H9 (cell line): Measurements from ENCODE around the gene CTR9. TPM values are rescaled to one million over a fixed set of nuclear protein-coding genes. Genes with fewer than 3 reads are reported as not detected.

Source experiments
- DNase-seq: peaks from one replicate; pipeline ENCODE4 v3.0.0-alpha.2; 2017
- H2AFZ ChIP-seq: one replicate; pipeline ENCODE4 v1.6.1; 2013; ENCODE audit warnings: mild to moderate bottlenecking, low read length, control low read depth, moderate library complexity
- H2AK5ac ChIP-seq: 2 replicates; pipeline ENCODE4 v1.6.1; 2013; ENCODE audit warnings: low read length, control low read depth, mixed read lengths; ENCODE audit not compliant: insufficient read length
- H2BK120ac ChIP-seq: one replicate; pipeline ENCODE4 v1.6.1; 2013; ENCODE audit warnings: low read depth, mild to moderate bottlenecking, low read length, control low read depth, inconsistent platforms; ENCODE audit not compliant: poor library complexity, severe bottlenecking
- H2BK12ac ChIP-seq: 2 replicates; pipeline ENCODE4 v1.6.1; 2013; ENCODE audit warnings: low read length, control low read depth, mixed read lengths, low read depth; ENCODE audit not compliant: insufficient read length
- H2BK15ac ChIP-seq: 2 replicates; pipeline ENCODE4 v1.6.1; 2013; ENCODE audit warnings: low read depth, low read length, control low read depth
- H2BK20ac ChIP-seq: one replicate; pipeline ENCODE4 v1.6.1; 2013; ENCODE audit warnings: low read depth, mild to moderate bottlenecking, low read length, control low read depth, inconsistent platforms; ENCODE audit not compliant: poor library complexity, severe bottlenecking
- H2BK5ac ChIP-seq: 2 replicates; pipeline ENCODE4 v1.6.1; 2013; ENCODE audit warnings: low read length, control low read depth, mixed read lengths; ENCODE audit not compliant: insufficient read length
- H3K14ac ChIP-seq: 2 replicates; pipeline ENCODE4 v1.6.1; 2013; ENCODE audit warnings: low read length, control low read depth; ENCODE audit not compliant: insufficient read depth
- H3K18ac ChIP-seq: 2 replicates; pipeline ENCODE4 v1.6.1; 2013; ENCODE audit warnings: low read depth, mild to moderate bottlenecking, mixed read lengths, low read length, control low read depth; ENCODE audit not compliant: insufficient read length
- H3K23ac ChIP-seq: 2 replicates; pipeline ENCODE4 v1.6.1; 2013; ENCODE audit warnings: low read length, control low read depth, mixed read lengths, low read depth; ENCODE audit not compliant: insufficient read length
- H3K23me2 ChIP-seq: 2 replicates; pipeline ENCODE4 v1.6.1; 2013; ENCODE audit warnings: low read depth, mild to moderate bottlenecking, mixed read lengths, low read length, control low read depth; ENCODE audit not compliant: insufficient read length, poor library complexity, severe bottlenecking
- H3K27ac ChIP-seq: 2 replicates; pipeline ENCODE4 v1.5.1; 2013; ENCODE audit warnings: low read length, control low read depth, mixed read lengths, low read depth; ENCODE audit not compliant: insufficient read length
- H3K27me3 ChIP-seq: 2 replicates; pipeline ENCODE4 v1.6.1; 2013; ENCODE audit warnings: low read length, control low read depth, inconsistent platforms; ENCODE audit not compliant: insufficient read depth
- H3K4ac ChIP-seq: 2 replicates; pipeline ENCODE4 v1.6.1; 2013; ENCODE audit warnings: low read depth, mild to moderate bottlenecking, control low read depth, inconsistent platforms, low read length, moderate library complexity
- H3K4me1 ChIP-seq: 2 replicates; pipeline ENCODE4 v1.6.1; 2013; ENCODE audit warnings: low read length, control low read depth, inconsistent platforms; ENCODE audit not compliant: insufficient read depth
- H3K4me2 ChIP-seq: 2 replicates; pipeline ENCODE4 v1.6.1; 2013; ENCODE audit warnings: low read length, control low read depth, mixed read lengths; ENCODE audit not compliant: insufficient read length, insufficient read depth
- H3K56ac ChIP-seq: 2 replicates; pipeline ENCODE4 v1.6.1; 2013; ENCODE audit warnings: low read depth, mild to moderate bottlenecking, mixed read lengths, low read length, control low read depth; ENCODE audit not compliant: insufficient read length
- H3K79me1 ChIP-seq: 2 replicates; pipeline ENCODE4 v1.6.1; 2013; ENCODE audit warnings: low read depth, mild to moderate bottlenecking, moderate library complexity, low read length, control low read depth, inconsistent platforms; ENCODE audit not compliant: insufficient read depth, poor library complexity, severe bottlenecking
- H3K79me2 ChIP-seq: 2 replicates; pipeline ENCODE4 v1.6.1; 2013; ENCODE audit warnings: low read length, control low read depth, inconsistent platforms; ENCODE audit not compliant: insufficient read depth
- H3K9ac ChIP-seq: 2 replicates; pipeline ENCODE4 v1.6.1; 2013; ENCODE audit warnings: low read length, control low read depth, mixed read lengths; ENCODE audit not compliant: insufficient read length; ENCODE audit errors: extremely low read depth
- H3K9me3 ChIP-seq: one replicate; pipeline ENCODE4 v1.6.1; 2013; ENCODE audit warnings: low read depth, low read length, inconsistent platforms; ENCODE audit not compliant: control insufficient read depth
- H3T11ph ChIP-seq: one replicate; pipeline ENCODE4 v1.6.1; 2013; ENCODE audit warnings: mild to moderate bottlenecking, low read length, control low read depth, inconsistent platforms
- H4K20me1 ChIP-seq: one replicate; pipeline ENCODE4 v1.6.1; 2013; ENCODE audit not compliant: control insufficient read depth, insufficient read length, insufficient read depth
- H4K5ac ChIP-seq: 2 replicates; pipeline ENCODE4 v1.6.1; 2013; ENCODE audit warnings: low read depth, mild to moderate bottlenecking, mixed read lengths, low read length, control low read depth; ENCODE audit not compliant: insufficient read length
- H4K8ac ChIP-seq: replicated peaks from 2 replicates; pipeline ENCODE4 v1.6.1; 2013; ENCODE audit warnings: low read length, control low read depth, mixed read lengths, low read depth; ENCODE audit not compliant: insufficient read length
- H4K91ac ChIP-seq: 2 replicates; pipeline ENCODE4 v1.6.1; 2013; ENCODE audit warnings: low read depth, mild to moderate bottlenecking, moderate library complexity, mixed read lengths, low read length, control low read depth; ENCODE audit not compliant: insufficient read length
- H3K27ac Mint-ChIP-seq, 3 experiments: 2 replicates in 2 of 3; 3 replicates in 1 of 3; pipeline ENCODE4 v1.8.0; 2020 to 2021; ENCODE audit warnings: mixed read lengths in 3 of 3, mild to moderate bottlenecking in 1 of 3, moderate library complexity in 1 of 3
- H3K27me3 Mint-ChIP-seq: 2 replicates; pipeline ENCODE4 v1.8.0; 2021; ENCODE audit warnings: low read depth, mild to moderate bottlenecking, moderate library complexity, mixed read lengths
- H3K36me3 Mint-ChIP-seq, 3 experiments: 2 replicates in 2 of 3; 3 replicates in 1 of 3; pipeline ENCODE4 v1.8.0; 2020 to 2021; ENCODE audit warnings: low read depth in 3 of 3, mixed read lengths in 3 of 3; ENCODE audit not compliant: insufficient read depth in 1 of 3
- H3K4me1 Mint-ChIP-seq, 2 experiments: 2 replicates each; pipeline ENCODE4 v1.8.0; 2020; ENCODE audit warnings: mixed read lengths in 2 of 2
- H3K4me3 Mint-ChIP-seq, 2 experiments: 2 replicates in 1 of 2; 3 replicates in 1 of 2; pipeline ENCODE4 v1.8.0; 2020 to 2021; ENCODE audit warnings: mild to moderate bottlenecking in 2 of 2, mixed read lengths in 2 of 2, moderate library complexity in 1 of 2
- H3K9me3 Mint-ChIP-seq, 2 experiments: 2 replicates in 1 of 2; 3 replicates in 1 of 2; pipeline ENCODE4 v1.8.0; 2020; ENCODE audit warnings: mild to moderate bottlenecking in 2 of 2, mixed read lengths in 2 of 2, moderate library complexity in 1 of 2
- WGBS: extraction: QIAGEN DNeasy Blood & Tissue Kit; methylation state at CpG from one replicate; pipeline ENCODE4 v1.1.7; 2013; ENCODE audit warnings: missing lambda C conversion rate, low lambda C conversion rate, mixed read lengths; ENCODE audit not compliant: insufficient read length; ENCODE audit errors: extremely low coverage; 5-methylcytosine and 5-hydroxymethylcytosine counted together
- total RNA-seq: library from RNA; stranded (reverse); gene quantifications from 2 replicates; pipeline ENCODE4 v1.2.1, GENCODE V29; 2021
- TF ChIP-seq, protein P1 (sequence below): fragments of 200-600 bp; sonication (generic); conservative IDR thresholded peaks from 3 replicates; pipeline ENCODE4 v1.8.0; 2021; ENCODE audit warnings: antibody characterized with exemption, mild to moderate bottlenecking

CTR9 gene
- total RNA-seq, 1 experiment from 2014 or later: 37.5 TPM

GRCh38 chr11:10800292-10800691 is 49.2 kb downstream of the CTR9 start:
- H3K9ac ChIP-seq: no peak overlapping the region
- no peaks in the 10 kb centered on the region for H3K79me2 ChIP-seq
- H4K8ac ChIP-seq: no peak overlapping the region
- H4K20me1 ChIP-seq: no peaks in the 10 kb centered on the region
- peaks cover 75 to 95% (median 88%) of the 10 kb centered on the region in 3 experiments for H3K36me3 Mint-ChIP-seq
- TF ChIP-seq, protein P1, sequence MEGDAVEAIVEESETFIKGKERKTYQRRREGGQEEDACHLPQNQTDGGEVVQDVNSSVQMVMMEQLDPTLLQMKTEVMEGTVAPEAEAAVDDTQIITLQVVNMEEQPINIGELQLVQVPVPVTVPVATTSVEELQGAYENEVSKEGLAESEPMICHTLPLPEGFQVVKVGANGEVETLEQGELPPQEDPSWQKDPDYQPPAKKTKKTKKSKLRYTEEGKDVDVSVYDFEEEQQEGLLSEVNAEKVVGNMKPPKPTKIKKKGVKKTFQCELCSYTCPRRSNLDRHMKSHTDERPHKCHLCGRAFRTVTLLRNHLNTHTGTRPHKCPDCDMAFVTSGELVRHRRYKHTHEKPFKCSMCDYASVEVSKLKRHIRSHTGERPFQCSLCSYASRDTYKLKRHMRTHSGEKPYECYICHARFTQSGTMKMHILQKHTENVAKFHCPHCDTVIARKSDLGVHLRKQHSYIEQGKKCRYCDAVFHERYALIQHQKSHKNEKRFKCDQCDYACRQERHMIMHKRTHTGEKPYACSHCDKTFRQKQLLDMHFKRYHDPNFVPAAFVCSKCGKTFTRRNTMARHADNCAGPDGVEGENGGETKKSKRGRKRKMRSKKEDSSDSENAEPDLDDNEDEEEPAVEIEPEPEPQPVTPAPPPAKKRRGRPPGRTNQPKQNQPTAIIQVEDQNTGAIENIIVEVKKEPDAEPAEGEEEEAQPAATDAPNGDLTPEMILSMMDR: no peak
- H3K14ac ChIP-seq: no peak overlapping the region
- no peaks in the 10 kb centered on the region for H3K9me3 Mint-ChIP-seq
- no CpG with 5 or more reads among the region's 2 CpGs for WGBS
- H2BK120ac ChIP-seq: no peak overlapping the region
- H2BK15ac ChIP-seq: no peak overlapping the region
- no peak overlapping the region for H4K5ac ChIP-seq
- H3T11ph ChIP-seq: no peak overlapping the region
- no peak overlapping the region for H3K56ac ChIP-seq
- H3K23ac ChIP-seq: no peak overlapping the region
- no peak overlapping the region for H3K4me2 ChIP-seq
- peaks cover 4 to 8% of the 10 kb centered on the region in 2 experiments; a peak in 2 of 4 replicates for H3K4me1 Mint-ChIP-seq
- H4K91ac ChIP-seq: no peak overlapping the region
- H3K4ac ChIP-seq: no peak overlapping the region
- no peaks in the 10 kb centered on the region for H3K27me3 Mint-ChIP-seq
- no peak overlapping the region for H3K27ac Mint-ChIP-seq
- no peak overlapping the region for H3K27ac ChIP-seq
- H3K23me2 ChIP-seq: no peaks in the 10 kb centered on the region
- no peak overlapping the region for H2BK20ac ChIP-seq
- H2BK12ac ChIP-seq: no peak overlapping the region
- H2BK5ac ChIP-seq: no peak overlapping the region
- H3K9me3 ChIP-seq: no peaks in the 10 kb centered on the region
- no peak for DNase-seq
- H3K18ac ChIP-seq: no peak overlapping the region
- H2AFZ ChIP-seq: no peak overlapping the region
- no peaks in the 10 kb centered on the region for H3K27me3 ChIP-seq
- H2AK5ac ChIP-seq: no peak overlapping the region
- H3K4me1 ChIP-seq: no peaks in the 10 kb centered on the region
- no peaks in the 10 kb centered on the region for H3K79me1 ChIP-seq
- H3K4me3 Mint-ChIP-seq: no peak overlapping the region
